ENCODE measurements around the gene RBM6. TPM values are rescaled to one million over a fixed set of nuclear protein-coding genes. Genes with fewer than 3 reads are reported as not detected.

The RBM6 gene
- total RNA-seq, 6 donors from 2014 or later, result 67.9 to 380 (median 123) TPM

GRCh38 chr3:50047426-50047825, 107.5 kb downstream of the RBM6 start:
- H3K9me3 ChIP-seq, result no peaks in the 10 kb centered on the region
- no peak overlapping the region for H3K4me3 ChIP-seq
- H3K36me3 ChIP-seq, result peaks cover 10 to 52% (median 23%) of the 10 kb centered on the region in 4 donors
- WGBS, 2 donors, result 93 to 94% methylated on average over 4 of the region's 4 CpGs
- no peaks in the 10 kb centered on the region for H3K27me3 ChIP-seq
- no peaks in the 10 kb centered on the region for H3K4me1 ChIP-seq
- no peak overlapping the region for H3K27ac ChIP-seq
- TF ChIP-seq, protein P1, sequence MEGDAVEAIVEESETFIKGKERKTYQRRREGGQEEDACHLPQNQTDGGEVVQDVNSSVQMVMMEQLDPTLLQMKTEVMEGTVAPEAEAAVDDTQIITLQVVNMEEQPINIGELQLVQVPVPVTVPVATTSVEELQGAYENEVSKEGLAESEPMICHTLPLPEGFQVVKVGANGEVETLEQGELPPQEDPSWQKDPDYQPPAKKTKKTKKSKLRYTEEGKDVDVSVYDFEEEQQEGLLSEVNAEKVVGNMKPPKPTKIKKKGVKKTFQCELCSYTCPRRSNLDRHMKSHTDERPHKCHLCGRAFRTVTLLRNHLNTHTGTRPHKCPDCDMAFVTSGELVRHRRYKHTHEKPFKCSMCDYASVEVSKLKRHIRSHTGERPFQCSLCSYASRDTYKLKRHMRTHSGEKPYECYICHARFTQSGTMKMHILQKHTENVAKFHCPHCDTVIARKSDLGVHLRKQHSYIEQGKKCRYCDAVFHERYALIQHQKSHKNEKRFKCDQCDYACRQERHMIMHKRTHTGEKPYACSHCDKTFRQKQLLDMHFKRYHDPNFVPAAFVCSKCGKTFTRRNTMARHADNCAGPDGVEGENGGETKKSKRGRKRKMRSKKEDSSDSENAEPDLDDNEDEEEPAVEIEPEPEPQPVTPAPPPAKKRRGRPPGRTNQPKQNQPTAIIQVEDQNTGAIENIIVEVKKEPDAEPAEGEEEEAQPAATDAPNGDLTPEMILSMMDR (IDR thresholded peaks at IDR 0.05), result no peak
- TF ChIP-seq POLR2A (IDR thresholded peaks at IDR 0.05) (no peak), EP300 (IDR thresholded peaks at IDR 0.05) (no peak), POLR2AphosphoS5 (IDR thresholded peaks at IDR 0.05) (no peak)
- ATAC-seq (ENCODE audit: low FRiP score in 2 of 2) (no peak), DNase-seq (no peak)

DNA sequence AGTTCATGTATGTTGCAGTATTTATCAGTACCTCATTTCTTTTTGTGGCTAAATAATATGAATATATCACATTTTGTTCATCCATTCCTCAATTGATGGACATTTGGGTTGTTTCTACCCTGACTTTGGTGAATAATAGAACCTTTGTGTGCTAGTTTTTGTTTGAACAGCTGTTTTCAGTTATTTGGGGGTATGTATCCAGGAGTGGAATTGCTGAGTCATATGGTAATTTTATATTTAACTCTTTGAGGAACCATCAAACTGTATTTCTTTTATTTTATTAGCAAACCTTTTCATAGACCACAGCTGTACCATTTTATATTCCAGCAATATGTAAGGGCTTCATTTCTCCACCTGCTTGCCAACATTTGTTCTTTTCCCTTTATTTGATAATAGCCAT, 110.4 kb downstream of the RBM6 start:
- no peak for DNase-seq
- no peak for TF ChIP-seq POLR2AphosphoS5 (IDR thresholded peaks at IDR 0.05)
- H3K4me3 ChIP-seq, result no peak overlapping the region
- no peak for ATAC-seq (ENCODE audit: low FRiP score in 2 of 2)
- H3K4me1 ChIP-seq, result no peaks in the 10 kb centered on the region
- no peaks in the 10 kb centered on the region for H3K9me3 ChIP-seq
- no peaks in the 10 kb centered on the region for H3K27me3 ChIP-seq
- H3K36me3 ChIP-seq, result peaks cover 10 to 80% (median 35%) of the 10 kb centered on the region in 4 donors
- no peak overlapping the region for H3K27ac ChIP-seq

- WGBS, 2 donors, result 91 to 97% methylated on average over 6 of the region's 6 CpGs
- no peak for ATAC-seq (ENCODE audit: low FRiP score in 2 of 2)
These were observed 117.8 kb downstream of the RBM6 start for GRCh38 chr3:50057756-50058155.

DNA sequence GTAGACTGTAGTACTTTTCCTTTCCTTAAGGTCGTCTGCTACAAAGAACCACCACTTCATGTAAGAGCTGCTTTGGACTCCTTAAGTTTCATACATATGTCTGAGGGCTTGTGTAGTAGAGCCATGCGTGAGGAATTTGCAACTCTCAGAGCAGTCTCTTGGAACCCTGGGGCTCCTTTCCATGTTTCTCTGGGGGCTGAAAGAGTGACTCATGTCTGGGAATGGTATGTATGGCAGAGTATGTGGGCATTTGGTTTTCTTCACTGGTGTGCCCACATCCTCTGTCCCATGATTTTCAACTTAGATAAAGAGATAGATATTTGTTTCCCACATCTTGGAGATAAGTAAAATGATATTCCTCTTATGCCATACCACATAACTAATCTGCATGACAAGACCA, 128.2 kb downstream of the RBM6 start:
- TF ChIP-seq EP300 (IDR thresholded peaks at IDR 0.05) (no peak), POLR2A (IDR thresholded peaks at IDR 0.05) (no peak), POLR2AphosphoS5 (IDR thresholded peaks at IDR 0.05) (no peak)
- TF ChIP-seq, protein P1 (IDR thresholded peaks at IDR 0.05), result no peak
- Histone ChIP-seq H3K36me3 (peaks cover 44 to 100% (median 90%) of the 10 kb centered on the region in 4 donors), H3K9me3 (no peaks in the 10 kb centered on the region), H3K27ac (no peak overlapping the region), H3K4me3 (no peak overlapping the region), H3K27me3 (no peaks in the 10 kb centered on the region), H3K4me1 (no peaks in the 10 kb centered on the region)
- DNase-seq, result no peak
- 92 to 94% methylated on average over 2 of the region's 2 CpGs for WGBS, 2 donors
- ATAC-seq (ENCODE audit: low FRiP score in 2 of 2), result no peak

More at GRCh38 chr3:50057756-50058155, 117.8 kb downstream of the RBM6 start:
- no peak overlapping the region for H3K4me3 ChIP-seq
- H3K9me3 ChIP-seq, result no peaks in the 10 kb centered on the region
- no peaks in the 10 kb centered on the region for H3K27me3 ChIP-seq
- TF ChIP-seq POLR2A (IDR thresholded peaks at IDR 0.05), result no peak
- no peak for TF ChIP-seq POLR2AphosphoS5 (IDR thresholded peaks at IDR 0.05)
- TF ChIP-seq, protein P1 (IDR thresholded peaks at IDR 0.05), result no peak
- TF ChIP-seq EP300 (IDR thresholded peaks at IDR 0.05), result no peak
- H3K27ac ChIP-seq, result no peak overlapping the region
- no peak for DNase-seq
- H3K36me3 ChIP-seq, result peaks cover 22 to 92% (median 57%) of the 10 kb centered on the region in 4 donors
- H3K4me1 ChIP-seq, result no peaks in the 10 kb centered on the region

GRCh38 chr3:50078091-50078490, 138.1 kb downstream of the RBM6 start:
- Histone ChIP-seq H3K36me3 (peaks cover 0 to 46% (median 31%) of the 10 kb centered on the region in 4 donors), H3K27ac (no peak overlapping the region), H3K4me1 (peaks cover 0 to 9% (median 0%) of the 10 kb centered on the region in 4 donors), H3K27me3 (no peaks in the 10 kb centered on the region), H3K9me3 (no peaks in the 10 kb centered on the region), H3K4me3 (no peak overlapping the region)
- WGBS, 2 donors, result 89 to 100% methylated on average over 1 of the region's 1 CpG
- DNase-seq, result no peak
- TF ChIP-seq POLR2A (IDR thresholded peaks at IDR 0.05) (no peak), EP300 (IDR thresholded peaks at IDR 0.05) (no peak), POLR2AphosphoS5 (IDR thresholded peaks at IDR 0.05) (no peak)
- TF ChIP-seq, protein P1 (IDR thresholded peaks at IDR 0.05), result no peak
- no peak for ATAC-seq (ENCODE audit: low FRiP score in 2 of 2)

All from upper lobe of left lung (tissue), 6 donors.